SIG-M5 (cell line): ENCODE measurements around the gene RBM20.

ENCODE experiments used
- DNase-seq: peaks from one replicate; lab custom pipeline; 2025; lab: John Stamatoyannopoulos, UW

The RBM20 gene

DNA sequence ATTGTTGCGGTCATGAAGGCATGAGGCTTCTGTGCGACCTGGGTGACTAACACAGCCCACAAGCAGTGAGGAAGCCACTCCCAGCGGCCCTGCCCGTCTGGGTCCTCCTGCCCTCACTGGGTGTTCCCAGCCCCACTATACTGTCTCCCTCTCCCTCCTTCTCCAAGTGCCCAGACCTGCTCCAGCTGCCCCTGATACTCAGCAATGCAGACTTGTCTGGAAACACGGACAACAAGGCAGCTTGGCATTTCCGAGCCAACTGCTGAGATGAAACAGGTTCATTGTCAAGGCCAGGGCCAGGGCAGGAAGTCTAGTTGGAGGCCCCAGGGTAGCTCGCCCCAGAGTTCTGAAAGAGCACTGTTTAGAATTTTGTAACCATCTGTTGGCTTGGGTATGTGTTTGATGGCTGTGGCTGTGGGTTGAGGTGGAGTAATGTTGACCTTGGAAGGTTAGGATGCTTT, 95.7 kb downstream of the RBM20 start:
- DNase-seq, result no peak

DNA sequence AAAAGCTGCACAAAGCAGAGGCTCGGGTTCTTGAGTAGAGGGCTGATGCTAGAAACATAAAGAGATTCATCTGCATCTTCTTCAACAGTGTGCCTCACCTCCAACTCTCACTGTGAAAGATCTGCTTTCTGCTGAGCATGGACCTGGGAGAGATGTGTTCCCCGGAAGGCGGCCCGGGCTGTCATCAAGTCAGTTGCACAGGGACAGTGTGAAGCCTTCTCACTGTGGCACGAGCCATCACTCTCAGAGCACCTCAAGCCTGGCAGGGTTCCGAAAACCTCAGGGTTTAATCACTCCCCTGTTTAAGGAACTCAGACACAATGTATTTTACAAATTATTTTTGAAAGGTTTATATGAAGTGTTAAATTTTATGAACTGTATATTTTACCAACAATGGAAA, 98.7 kb downstream of the RBM20 start:
- no peak for DNase-seq

DNA sequence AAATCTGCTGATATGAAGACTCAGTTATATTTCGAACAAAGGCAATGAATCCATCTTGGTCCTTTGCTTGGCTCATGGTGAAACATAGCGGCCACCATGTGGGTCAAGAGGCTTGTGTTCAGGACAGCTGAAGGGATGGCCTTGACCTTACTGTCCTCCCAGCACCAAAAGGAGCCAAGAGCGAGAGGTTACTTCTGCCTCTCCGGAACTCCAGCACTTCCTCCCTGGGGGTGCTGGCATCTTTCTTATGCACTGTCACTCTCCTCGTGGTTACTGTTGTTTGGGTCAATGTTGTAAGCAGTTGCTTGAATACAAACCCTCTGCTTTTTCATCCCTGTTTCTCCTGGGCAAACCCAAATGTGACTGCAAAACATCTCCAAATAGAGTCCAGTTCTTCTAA, 100.6 kb downstream of the RBM20 start:
- DNase-seq, result no peak

DNA sequence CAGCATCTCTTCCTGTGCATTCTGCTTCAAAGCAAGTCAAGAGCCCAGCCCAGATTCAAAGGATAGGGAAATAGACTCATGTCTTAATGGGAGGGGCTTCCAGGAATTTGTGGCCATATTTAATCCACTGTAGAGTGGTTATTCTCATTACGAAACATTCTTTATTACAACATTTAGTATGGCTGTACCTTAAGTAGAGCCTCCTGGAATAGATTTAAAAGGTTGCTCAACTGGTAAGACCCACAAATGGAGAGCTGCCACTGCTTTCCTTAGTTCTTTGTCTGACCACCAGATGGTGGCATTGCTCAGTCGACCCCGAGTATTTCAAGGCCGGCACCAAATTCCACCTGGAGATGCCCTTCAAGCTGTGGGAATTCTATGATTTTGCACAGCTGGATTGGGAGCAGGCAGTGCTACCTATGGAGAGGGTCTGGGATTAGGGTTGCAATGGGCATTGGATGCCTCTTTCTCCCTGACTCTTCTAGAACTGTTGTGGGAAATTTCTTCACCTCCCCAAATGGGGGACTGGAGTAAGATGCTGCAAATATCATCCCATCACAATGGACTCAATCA, 102.2 kb downstream of the RBM20 start:
- DNase-seq, result no peak

DNA sequence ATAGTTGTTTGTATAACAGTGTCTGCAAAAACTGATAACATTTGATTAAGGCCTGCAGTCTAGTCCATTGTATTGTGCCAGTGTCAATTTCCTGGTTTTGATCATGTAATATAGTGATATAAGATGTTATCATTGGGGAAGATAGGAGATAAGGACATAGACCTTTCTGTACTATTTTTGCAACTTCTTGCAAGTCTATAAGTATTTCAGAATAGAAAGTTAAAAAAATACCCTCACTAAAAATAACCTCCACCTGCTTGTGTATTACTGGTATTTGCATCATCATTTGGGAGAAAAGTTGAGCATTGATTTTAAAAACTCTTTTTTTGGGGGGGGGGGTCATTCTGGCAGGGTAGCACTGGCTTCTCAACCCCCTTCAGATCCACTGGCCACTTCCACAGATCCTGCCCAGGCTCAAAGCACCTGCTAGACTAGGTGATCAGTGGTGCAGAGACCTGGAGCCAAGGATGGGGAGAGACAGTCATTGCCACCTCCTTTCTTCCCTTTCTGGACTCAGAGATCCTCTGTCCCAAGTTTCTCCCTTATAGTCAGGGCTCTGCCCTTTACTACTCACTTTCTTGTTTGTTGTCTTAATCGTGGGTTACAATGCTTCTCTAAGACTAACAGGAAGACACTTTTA, 103.0 kb downstream of the RBM20 start:
- no peak for DNase-seq

DNA sequence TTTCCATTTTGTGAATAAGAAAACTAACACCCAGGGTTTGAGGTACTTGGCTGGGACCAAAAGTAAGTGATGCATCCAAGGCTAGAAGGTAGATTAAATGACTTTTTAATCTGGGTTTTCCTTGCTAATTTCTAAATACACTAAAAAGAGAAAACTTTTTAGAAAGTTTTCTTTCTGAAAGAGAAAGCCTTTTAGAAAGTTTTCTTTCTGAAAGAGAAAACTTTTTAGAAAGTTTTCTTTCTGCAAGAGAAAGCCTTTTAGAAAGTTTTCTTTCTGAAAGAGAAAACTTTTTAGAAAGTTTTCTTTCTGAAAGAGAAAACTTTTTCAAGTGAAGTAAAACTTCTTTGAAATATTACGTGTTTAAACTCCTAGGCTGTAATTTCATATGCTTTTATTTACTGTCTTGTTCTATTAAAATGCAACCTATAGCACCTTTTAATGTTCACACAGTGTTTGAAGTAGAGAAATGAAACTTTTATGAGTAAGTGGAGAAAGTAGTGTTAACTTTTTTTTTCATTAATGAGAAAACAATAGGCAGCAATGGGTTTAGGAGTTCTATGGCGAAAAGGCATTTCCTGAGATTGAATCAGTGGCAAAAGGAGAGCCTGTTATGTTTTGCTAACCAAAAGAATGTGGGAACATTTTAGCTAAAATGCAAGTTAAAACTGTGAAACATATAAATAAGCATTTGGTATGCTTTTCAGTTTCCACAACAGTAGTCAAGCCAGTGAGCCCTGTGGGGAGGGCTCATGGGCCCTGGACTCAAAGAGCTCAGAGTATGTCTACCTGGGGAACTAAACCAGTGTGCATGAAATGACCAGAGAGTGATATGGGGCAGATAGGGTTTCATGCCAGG, 103.7 kb downstream of the RBM20 start:
- DNase-seq, result no peak

DNA sequence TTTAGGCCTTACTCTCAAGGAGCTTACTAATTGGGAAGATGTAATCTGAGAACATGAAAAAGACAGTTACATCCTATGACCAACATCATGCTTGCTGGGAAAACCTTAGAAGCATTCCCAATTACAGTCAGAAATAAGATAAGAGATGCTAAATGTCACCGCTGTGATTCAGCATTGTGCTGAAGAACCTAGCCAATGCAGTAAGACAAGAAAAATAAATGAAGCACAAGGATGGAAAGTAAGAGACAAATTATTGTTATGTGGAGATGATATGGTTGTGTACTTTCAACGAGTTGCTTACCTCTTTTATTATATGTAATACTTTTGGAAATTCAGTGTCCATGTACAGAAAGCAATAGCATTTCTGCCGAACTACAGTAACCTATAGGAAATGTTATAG, 104.8 kb downstream of the RBM20 start:
- DNase-seq, result no peak

DNA sequence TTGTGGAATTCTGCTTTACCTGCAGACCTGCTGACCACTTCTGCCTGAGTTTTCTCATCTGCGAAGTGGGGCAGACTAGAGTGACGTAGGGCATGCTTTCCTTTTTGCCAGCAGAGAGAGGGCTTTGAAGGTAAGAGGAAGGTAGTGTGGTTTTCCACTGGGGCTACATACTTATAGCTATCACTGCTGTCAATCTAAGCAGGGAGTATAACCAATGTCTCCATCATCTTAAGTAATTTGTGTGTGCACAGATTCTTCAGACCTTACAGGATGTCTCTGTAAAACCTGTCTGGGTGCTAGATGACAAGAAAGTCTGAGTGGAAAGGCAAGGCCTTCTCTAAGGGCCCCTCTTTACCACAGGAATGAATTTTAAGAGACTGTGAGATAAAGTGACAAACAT, 106.8 kb downstream of the RBM20 start:
- DNase-seq, result no peak

DNA sequence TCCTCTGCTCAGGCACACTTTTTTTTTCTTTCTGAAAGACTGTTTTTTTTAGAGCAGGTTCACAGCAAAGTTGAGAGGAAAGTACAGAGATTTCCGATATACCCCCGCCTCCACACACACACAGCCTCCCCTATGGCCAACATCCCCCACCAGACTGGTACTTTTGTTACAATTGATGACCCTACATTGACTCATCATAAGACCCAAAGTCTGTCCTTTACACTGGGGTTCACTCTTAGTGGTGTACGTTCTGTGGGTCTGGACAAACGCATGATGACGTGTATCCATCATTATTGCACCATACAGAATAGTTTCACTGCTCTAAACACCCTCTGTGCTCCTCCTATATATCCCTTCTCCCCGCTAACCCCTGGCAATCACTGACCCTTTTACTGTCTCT, 107.7 kb downstream of the RBM20 start:
- DNase-seq, result no peak

DNA sequence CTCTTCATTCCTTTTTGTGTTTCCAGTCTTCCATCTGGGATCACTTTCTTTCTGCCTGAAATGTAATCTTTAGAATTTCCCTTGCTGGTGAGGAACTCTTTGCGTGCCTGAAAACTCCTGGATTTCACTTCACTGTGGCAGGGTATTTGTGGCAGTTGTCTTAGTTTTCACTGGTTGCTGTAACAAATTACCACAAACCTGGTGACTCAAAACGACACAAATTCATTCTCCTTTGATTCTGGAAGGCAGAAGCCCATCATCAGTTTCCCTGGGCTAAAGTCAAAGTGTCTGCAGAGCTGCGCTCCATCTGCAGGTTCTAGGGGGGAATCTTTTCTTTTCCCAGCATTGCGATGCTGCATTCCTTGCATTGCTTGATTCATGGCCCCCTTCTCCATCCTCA, 109.3 kb downstream of the RBM20 start:
- DNase-seq, result no peak

DNA sequence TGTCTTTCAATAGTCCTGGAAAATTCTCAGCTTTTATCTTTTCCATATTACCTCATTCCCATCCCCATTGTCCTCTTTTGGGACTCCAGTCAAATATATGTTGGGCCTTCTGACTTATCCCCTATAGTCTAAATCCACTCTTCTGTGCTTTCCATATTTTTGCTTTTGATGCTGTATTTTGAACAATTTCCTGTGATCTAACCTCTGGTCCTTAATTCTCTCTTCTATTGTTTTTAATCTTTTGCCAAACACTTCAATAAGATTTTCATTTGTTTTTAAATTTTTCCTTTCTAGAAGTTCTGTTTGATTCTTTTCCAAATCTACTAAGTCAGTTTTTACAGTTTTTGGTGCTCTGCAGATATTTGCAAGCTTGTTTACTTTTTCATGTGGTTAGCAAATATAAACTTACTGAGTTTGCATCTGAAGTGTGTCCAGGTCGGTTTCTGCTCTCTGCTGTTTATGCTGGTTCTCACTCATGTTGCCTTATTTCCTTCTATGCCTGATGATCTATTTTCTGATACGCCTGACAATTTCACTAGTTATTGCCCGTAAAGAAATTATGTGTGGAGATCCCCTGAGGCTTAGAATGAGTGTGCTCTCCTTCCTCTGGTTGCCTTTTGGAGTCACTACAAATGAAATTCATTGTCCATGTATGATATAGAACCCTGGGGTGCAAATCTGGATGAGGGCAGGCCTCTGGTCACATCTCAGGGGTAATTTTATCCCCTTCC, 110.4 kb downstream of the RBM20 start:
- no peak for DNase-seq

DNA sequence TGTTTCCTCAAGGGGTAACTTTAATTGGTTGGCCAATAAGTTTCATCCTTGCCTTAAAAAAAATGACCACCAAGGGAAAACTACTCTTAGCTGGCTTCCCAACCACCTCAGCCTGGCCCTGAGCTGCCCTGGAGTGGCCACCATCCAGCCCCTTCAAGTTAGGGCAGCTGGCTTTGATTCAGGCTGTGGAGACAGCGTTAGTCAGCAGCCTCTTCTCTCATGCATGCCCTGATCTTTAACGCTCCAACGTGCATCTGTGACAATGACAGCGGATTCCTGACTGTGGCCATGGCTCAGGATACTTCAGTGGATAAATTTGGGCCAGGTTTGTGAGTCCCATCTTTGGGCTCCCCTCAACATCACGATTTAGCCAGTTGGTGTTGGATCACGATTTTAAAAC, 111.6 kb downstream of the RBM20 start:
- DNase-seq, result no peak

DNA sequence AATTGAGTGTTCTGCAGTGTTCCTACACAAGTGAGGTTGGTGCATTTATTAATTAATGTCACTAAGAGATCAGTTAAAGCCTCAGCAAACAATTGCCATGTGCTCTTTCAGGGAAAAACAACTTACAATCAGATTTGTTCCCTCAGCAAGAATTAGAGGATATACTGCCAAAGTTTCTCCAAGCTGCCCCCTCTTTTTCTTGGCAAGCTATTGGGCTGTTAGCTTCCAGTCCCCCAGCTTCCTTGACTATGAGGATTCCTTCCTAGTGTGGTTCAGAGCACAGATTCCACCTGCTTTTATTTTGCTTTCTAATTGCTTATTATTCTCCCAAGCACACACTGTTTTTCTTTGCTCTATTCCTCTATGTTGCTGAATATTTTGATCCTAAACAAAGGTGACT, 112.7 kb downstream of the RBM20 start:
- no peak for DNase-seq

DNA sequence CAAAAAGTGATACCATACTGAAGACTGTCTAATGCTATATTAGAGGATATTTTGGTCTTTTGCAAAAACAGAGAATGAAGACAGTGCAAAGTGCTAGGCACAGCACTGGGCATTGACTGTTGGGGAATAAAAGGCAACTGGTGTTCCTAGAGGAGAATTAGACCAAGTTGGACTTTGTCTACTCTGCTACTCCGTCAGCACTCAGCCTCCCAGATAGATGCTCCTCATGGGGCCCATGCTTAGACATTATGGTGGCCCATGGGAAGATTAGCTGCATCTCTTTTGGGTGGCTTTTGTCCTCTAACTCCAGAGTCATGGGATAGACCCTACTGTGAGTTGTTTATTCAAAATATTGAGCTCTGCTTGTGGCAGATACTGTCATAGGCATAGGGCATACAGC, 113.5 kb downstream of the RBM20 start:
- no peak for DNase-seq

DNA sequence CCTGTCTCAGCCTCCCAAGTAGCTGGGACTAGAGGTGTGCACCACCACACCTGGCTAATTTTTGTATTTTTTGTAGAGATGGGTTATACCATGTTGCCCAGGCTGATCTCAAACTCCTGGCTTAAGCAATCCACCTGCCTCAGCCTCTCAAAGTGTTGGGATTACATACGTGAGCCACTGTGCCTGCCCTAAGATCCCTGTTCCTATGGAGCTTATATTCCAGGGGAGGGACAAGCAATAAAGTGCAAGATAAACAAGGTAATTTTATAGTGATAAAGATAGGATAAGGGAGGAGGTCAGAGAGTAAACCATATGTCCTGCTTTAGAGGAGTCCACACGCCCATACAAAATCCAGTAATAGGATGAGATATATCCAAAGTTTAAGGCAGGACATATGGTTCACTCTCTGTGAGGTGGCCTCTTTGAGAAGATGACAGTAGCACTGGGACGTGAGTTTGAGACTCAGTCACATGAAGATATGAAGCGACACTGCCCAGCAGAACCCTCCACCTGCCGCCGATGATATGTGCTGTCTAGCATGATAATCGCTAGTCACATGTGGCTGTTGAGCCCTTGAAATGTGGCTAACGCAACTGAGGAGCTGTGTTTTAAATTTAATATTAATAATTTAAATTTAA, 114.1 kb downstream of the RBM20 start:
- no peak for DNase-seq

DNA sequence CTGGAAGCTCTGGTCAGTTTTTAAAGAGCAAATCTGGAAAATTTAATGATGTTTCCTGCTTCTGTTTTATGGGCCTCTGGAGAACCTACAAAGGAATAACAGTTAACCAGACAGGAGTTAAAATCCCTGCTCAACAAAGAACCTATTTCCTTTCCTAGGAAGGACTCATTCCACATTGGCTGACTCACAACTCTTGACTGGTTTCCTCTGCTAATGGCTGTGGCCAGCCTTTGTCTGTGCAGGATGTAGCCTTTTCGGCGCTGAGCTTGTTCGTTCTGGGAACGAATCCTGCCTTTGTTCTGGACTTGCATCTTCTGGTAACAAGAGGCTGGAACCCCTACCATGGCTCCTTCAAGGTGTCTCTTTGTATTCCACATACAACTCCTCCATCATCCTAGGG, 114.8 kb downstream of the RBM20 start:
- no peak for DNase-seq

DNA sequence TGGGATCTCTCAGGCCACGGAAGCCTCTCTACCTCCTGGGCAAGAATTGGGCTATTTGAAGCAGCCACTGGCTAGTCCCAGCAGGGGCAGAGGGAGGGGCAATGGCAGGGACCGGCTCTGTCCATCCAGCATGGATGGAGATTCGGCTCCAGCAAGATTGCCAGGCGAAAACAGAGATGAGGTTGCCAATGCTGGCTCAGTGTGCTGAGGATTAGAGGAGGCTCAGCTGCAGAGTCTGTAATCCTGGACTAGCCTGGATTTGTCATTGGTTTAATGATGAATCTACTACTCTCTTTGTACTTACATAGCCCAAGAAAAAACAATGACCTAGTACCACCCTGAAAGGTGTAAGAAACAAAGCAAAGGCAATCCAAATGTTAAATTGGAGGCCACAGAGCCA, 115.4 kb downstream of the RBM20 start:
- DNase-seq, result no peak

DNA sequence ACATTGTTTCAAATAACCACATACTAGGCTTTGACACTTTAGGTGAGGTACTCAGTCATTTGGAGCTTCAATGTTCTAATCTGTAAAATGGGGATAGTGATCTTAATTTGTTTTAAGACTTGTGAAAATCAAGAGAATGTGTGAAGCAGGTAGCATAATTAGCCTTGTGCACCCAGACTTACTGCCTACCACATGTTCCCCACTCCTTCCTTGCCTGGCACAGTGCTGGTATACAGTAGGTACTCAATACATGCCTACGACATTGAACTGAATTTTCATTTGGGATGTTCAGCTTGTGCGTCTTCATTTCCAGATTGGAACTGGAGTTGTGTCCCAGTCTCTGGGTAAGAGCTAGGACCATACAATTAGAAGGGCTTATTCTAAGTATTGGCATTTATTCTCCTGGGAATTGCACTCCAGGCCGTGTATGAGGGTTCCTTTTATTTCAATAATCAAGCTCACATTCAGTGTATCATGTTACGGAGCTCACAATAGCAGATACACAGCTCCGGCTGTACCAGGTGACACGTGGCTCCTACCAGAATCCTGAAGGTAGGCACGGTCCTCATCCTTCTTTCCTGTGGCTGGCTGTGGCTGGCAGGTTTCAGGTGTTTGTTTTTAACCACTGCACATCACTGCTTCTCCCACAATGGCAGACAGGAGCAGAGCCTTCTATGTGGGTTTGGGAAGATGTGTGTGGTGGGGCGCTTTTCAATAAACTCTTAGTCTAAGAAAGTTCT, 118.1 kb downstream of the RBM20 start:
- DNase-seq, result no peak

DNA sequence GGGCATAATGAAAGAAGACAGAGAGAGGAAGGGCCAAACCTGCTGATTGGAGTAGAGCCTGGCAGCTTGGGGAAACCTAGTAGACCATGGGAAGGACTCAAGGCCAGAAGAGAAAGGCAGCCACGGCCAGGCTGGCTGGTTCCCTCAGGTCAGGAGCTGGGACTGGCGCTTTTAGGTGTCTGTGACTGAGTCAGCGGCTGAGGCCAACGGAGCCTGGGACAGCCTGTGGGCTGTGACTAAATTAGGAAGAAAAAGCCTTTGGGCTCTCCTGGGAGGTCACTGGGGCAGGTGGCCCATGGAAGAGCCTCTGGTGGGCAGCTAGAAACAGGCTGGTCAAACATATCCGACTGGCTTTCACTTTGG, 118.7 kb downstream of the RBM20 start:
- no peak for DNase-seq

DNA sequence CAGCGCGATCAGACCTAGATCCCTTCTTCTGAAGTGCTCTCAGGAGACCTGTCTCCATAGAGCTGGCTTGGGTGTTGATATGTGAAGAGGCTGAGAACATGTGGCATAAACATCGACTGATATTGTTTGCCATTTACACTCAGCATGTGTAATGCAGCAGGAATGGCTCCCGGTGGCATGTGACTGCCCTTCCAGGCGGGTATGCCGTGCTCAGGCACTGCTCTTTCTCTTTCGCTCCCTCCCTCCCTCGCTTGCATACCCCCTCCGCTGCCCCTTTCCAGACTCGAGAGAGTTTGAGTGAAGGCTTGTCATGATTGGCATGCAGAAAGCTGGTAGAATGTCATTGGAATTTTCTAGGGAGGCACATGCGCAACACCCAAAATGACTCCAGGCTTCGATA, 120.2 kb downstream of the RBM20 start:
- no peak for DNase-seq

DNA sequence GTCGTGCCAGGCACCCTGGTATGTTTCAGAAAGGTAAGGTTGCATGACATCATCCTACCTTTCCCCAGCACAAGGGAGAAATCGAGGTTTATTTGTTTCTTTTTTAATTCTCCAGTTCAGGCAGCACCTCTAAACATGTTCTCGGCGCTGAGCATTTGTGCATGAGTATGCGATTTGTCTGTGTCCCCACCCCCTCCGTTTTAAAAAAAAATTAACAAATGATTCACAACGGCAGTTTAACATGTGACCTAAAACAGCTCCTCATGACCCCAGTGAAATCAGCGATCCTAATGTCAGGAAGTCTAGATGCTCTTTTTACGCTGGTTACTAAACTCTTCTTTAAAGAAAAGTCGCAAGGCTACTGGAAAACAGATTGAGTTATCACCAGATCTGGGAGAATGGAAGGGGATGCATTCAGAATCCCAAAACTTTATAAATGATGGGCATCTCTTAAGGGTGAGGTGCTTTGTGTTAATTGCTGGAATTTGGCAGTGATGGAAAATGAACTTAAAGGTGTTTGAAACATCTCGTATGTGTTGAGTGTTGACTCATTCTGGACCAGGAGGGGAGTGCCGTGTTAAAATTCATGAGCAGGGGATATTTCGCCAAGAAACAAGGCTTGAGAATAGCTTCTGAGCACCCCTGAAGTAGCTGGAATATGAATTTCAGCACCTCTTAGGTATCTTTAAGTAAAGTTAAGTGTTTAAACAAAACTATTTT, 120.8 kb downstream of the RBM20 start:
- no peak for DNase-seq
